Fibroblast of lung (primary cell): ENCODE measurements around the gene CRIP2. TPM values are rescaled to one million over a fixed set of nuclear protein-coding genes. Genes with fewer than 3 reads are reported as not detected.

Source experiments
- DNase-seq, 2 donors: peaks; one replicate each; pipeline versions ENCODE4 v3.0.0 to v3.0.0-alpha.2; 2010; ENCODE audit warnings: low read depth in 2 of 2
- H2AFZ ChIP-seq: 2 replicates; pipeline ENCODE4 v1.5.1; 2012; ENCODE audit warnings: low read length, control low read depth, inconsistent platforms
- H3K27ac ChIP-seq: 2 replicates; pipeline ENCODE4 v1.5.1; 2011; ENCODE audit warnings: low read length, control low read depth; ENCODE audit not compliant: insufficient read depth
- H3K27me3 ChIP-seq: 2 replicates; pipeline ENCODE4 v1.5.1; 2011; ENCODE audit warnings: mild to moderate bottlenecking, low read length; ENCODE audit not compliant: control insufficient read depth, insufficient read depth
- H3K36me3 ChIP-seq: 2 replicates; pipeline ENCODE4 v1.5.1; 2011; ENCODE audit warnings: low read length; ENCODE audit not compliant: control insufficient read depth, insufficient read depth
- H3K4me1 ChIP-seq: 2 replicates; pipeline ENCODE4 v1.5.1; 2011; ENCODE audit warnings: low read length; ENCODE audit not compliant: control insufficient read depth, insufficient read depth; ENCODE audit errors: extremely low read depth
- H3K4me2 ChIP-seq: 2 replicates; pipeline ENCODE4 v1.5.1; 2011; ENCODE audit warnings: low read length, control low read depth; ENCODE audit not compliant: insufficient read depth; ENCODE audit errors: extremely low read depth
- H3K4me3 ChIP-seq, 4 experiments: fragments of 200-600 bp in 1 of 4; sonication (generic) in 1 of 4; replicated peaks in 1 of 4; 2 replicates each; pipeline ENCODE4 v1.5.1; 2011 to 2016; ENCODE audit warnings: low read length in 4 of 4, low read depth in 3 of 4, mild to moderate bottlenecking in 3 of 4, control low read depth in 2 of 4, inconsistent platforms in 1 of 4, mixed read lengths in 1 of 4; ENCODE audit not compliant: insufficient read depth in 1 of 4; ENCODE audit errors: control extremely low read depth in 1 of 4
- H3K79me2 ChIP-seq: 2 replicates; pipeline ENCODE4 v1.5.1; 2012; ENCODE audit warnings: mild to moderate bottlenecking, low read length, inconsistent platforms; ENCODE audit not compliant: control insufficient read depth, insufficient read depth
- H3K9ac ChIP-seq: 2 replicates; pipeline ENCODE4 v1.5.1; 2011; ENCODE audit warnings: mild to moderate bottlenecking, low read length, control low read depth; ENCODE audit not compliant: insufficient read depth
- H3K9me3 ChIP-seq: 2 replicates; pipeline ENCODE4 v1.5.1; 2012; ENCODE audit warnings: low read depth, low read length; ENCODE audit not compliant: control insufficient read depth, insufficient read depth
- H4K20me1 ChIP-seq: 2 replicates; pipeline ENCODE4 v1.5.1; 2011; ENCODE audit warnings: low read length; ENCODE audit not compliant: control insufficient read depth, insufficient read depth; ENCODE audit errors: extremely low read depth
- EZH2 ChIP-seq: IDR thresholded peaks from 2 replicates; pipeline ENCODE4 v1.5.1; 2012; ENCODE audit warnings: low read length, control low read depth, mild to moderate bottlenecking; ENCODE audit errors: missing control alignments
- polyA plus RNA-seq, 2 donors: library from polyadenylated mRNA; depleted of rRNA in 1 of 2; stranded (reverse) in 1 of 2; unstranded in 1 of 2; fragments of >200 nt; gene quantifications; 2 replicates each; pipeline ENCODE4 v1.2.1, GENCODE V29; 2011 to 2012; ENCODE audit warnings: missing spikeins in 1 of 2
- total RNA-seq: library from RNA; depleted of rRNA; stranded (reverse); fragments of >200 nt; gene quantifications from 2 replicates; pipeline ENCODE4 v1.2.1, GENCODE V29; 2014
- TF ChIP-seq, protein P1 (sequence below), 2 donors: IDR thresholded peaks in 1 of 2; conservative IDR thresholded peaks in 1 of 2; 1 replicate in 1 of 2; 2 replicates in 1 of 2; pipeline ENCODE4 v1.5.1; 2011 to 2012; ENCODE audit warnings: low read length in 2 of 2, control low read depth in 1 of 2, inconsistent platforms in 1 of 2, low read depth in 1 of 2, mild to moderate bottlenecking in 1 of 2

Gene CRIP2
- total and polyA plus RNA-seq, 2 donors (not counting 1 experiment from before 2014, with no cell fraction given): 58.9 to 68.5 TPM

DNA sequence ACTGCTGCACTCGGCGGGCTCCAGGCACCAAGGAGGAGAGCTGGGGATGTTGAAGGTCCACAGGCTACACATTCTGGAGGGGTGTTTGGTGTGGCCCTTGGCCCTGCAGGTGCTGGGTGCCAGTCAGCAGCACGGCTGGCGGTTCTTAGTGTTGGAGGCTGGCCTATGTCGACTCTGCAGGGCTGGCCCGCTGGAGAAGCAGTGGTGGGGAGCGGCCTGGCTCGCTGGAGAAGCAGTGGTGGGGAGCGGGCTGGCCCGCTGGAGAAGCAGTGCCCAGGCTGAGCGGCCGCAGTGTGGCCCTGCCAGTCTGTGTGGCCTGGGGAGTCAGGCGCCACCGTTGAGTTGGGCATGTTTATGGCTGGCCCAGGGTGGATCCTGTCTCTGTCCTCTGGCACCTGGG, 27.6 kb upstream of the CRIP2 start:
- no peak overlapping the region for H2AFZ ChIP-seq
- H3K9ac ChIP-seq: no peak overlapping the region
- no peaks in the 10 kb centered on the region for H3K27me3 ChIP-seq
- no peaks in the 10 kb centered on the region for H3K79me2 ChIP-seq
- TF ChIP-seq, protein P1, sequence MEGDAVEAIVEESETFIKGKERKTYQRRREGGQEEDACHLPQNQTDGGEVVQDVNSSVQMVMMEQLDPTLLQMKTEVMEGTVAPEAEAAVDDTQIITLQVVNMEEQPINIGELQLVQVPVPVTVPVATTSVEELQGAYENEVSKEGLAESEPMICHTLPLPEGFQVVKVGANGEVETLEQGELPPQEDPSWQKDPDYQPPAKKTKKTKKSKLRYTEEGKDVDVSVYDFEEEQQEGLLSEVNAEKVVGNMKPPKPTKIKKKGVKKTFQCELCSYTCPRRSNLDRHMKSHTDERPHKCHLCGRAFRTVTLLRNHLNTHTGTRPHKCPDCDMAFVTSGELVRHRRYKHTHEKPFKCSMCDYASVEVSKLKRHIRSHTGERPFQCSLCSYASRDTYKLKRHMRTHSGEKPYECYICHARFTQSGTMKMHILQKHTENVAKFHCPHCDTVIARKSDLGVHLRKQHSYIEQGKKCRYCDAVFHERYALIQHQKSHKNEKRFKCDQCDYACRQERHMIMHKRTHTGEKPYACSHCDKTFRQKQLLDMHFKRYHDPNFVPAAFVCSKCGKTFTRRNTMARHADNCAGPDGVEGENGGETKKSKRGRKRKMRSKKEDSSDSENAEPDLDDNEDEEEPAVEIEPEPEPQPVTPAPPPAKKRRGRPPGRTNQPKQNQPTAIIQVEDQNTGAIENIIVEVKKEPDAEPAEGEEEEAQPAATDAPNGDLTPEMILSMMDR (conservative IDR thresholded peaks at IDR 0.05 in 1 of 2, IDR thresholded peaks at IDR 0.05 in 1 of 2; ENCODE audit: low read depth in 1 of 2, low read length in 2 of 2): no peak
- TF ChIP-seq EZH2: no peak
- H3K9me3 ChIP-seq: no peaks in the 10 kb centered on the region
- H3K4me3 ChIP-seq: no peak overlapping the region
- H3K27ac ChIP-seq: no peak overlapping the region
- no peak overlapping the region for H3K4me2 ChIP-seq
- H3K36me3 ChIP-seq: peaks cover 11% of the 10 kb centered on the region
- DNase-seq: no peak
- no peaks in the 10 kb centered on the region for H3K4me1 ChIP-seq
- no peaks in the 10 kb centered on the region for H4K20me1 ChIP-seq

DNA sequence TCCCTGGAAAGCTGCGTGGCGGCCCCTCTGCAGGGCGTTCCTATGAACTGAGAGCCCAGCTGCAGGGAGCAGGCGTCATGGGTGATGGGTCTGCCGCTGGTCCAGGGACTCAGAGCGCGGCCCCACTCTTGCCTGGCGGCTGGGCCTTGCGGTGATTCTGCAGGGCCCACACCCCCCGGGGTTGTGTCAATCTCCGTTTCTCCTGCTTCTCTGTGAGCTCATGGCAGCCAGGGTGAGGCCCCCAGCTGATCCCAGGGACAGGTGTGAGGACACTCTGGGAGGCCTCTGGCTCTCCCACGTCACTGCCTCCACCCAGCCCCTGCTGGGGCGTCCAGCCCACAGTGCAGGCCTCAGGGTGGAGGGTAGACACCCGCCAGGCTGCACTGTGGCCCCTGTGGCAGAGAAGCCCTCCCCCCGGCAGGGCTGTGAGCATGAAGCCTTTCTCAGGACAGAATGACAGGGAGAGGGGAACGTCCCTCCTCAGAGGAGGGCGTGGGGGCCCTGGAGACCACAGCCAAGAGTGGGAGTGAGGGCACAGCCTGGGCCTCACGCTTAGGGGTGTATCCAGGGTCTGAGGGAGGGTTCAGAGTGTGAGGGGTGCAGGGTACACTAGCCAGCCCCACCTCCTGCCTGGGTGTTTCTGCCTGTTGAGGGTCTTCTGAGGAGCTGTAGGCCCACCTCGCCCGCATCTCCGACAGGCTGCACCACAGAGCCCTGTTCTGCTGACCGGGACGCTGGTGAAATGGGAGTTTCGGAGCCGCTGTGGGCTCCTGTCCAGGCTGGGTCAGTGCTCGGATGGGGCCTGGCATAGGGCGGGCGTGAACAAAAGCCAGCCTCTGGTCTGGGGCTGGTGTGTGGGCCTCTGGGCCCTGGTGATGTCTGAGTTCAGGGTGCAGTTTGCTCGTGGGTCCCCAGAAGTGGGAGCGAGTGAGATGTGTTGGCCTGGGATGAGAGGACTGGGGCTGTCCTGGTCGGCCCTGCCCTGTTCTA, 26.7 kb upstream of the CRIP2 start:
- no peak overlapping the region for H3K4me2 ChIP-seq
- TF ChIP-seq, protein P1 (conservative IDR thresholded peaks at IDR 0.05 in 1 of 2, IDR thresholded peaks at IDR 0.05 in 1 of 2; ENCODE audit: low read depth in 1 of 2, low read length in 2 of 2): no peak
- no peak for TF ChIP-seq EZH2
- H3K4me1 ChIP-seq: no peaks in the 10 kb centered on the region
- peaks cover 13% of the 10 kb centered on the region for H3K36me3 ChIP-seq
- no peaks in the 10 kb centered on the region for H3K9me3 ChIP-seq
- H3K4me3 ChIP-seq: no peak overlapping the region
- no peaks in the 10 kb centered on the region for H4K20me1 ChIP-seq
- H3K9ac ChIP-seq: no peak overlapping the region
- no peaks in the 10 kb centered on the region for H3K27me3 ChIP-seq
- H3K27ac ChIP-seq: peak overlapping the region; percentile 44
- no peak for DNase-seq
- no peaks in the 10 kb centered on the region for H3K79me2 ChIP-seq
- H2AFZ ChIP-seq: no peak overlapping the region

DNA sequence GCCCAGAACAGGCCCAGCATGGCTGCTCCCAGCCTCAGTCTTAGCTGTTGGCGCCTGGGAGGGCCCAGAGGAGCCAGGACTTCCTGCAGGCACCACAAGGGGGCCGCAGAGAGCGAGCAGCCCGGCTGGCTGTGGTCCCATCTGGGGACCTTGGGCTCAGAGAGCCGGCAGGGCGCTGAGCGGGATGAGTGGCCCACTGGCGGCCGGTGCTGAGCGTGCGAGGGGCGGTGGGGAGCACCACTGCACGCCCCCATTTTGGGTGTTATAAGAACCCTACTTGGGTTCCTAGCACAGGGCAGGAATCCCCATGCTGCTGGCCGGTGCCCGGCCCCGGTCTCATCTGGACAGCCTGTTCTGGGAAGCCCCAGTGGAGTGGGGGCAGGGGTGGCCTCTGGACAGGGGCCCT, 25.9 kb upstream of the CRIP2 start:
- no peak overlapping the region for H3K9ac ChIP-seq
- TF ChIP-seq, protein P1 (conservative IDR thresholded peaks at IDR 0.05 in 1 of 2, IDR thresholded peaks at IDR 0.05 in 1 of 2; ENCODE audit: low read depth in 1 of 2, low read length in 2 of 2): peak; percentile 80 to 88
- no peak for TF ChIP-seq EZH2
- H3K9me3 ChIP-seq: no peaks in the 10 kb centered on the region
- H3K4me1 ChIP-seq: no peaks in the 10 kb centered on the region
- H3K4me3 ChIP-seq: no peak overlapping the region
- H3K79me2 ChIP-seq: no peaks in the 10 kb centered on the region
- DNase-seq: peak; percentile 32 to 57
- H3K4me2 ChIP-seq: no peak overlapping the region
- peak overlapping the region; percentile 44 for H3K27ac ChIP-seq
- H3K36me3 ChIP-seq: peaks cover 13% of the 10 kb centered on the region
- no peaks in the 10 kb centered on the region for H3K27me3 ChIP-seq
- no peaks in the 10 kb centered on the region for H4K20me1 ChIP-seq
- no peak overlapping the region for H2AFZ ChIP-seq
